Measurements from ENCODE around the gene INMT.

GRCh38 chr7:30797176-30798040, 45.5 kb downstream of the INMT start:
- TF ChIP-seq CTCF (IDR thresholded peaks at IDR 0.05 in 2 of 3, conservative IDR thresholded peaks at IDR 0.05 in 1 of 3; ENCODE audit: control insufficient read depth in 2 of 3, extremely low read depth in 1 of 3, insufficient read depth in 1 of 3, low read depth in 3 of 3, low read length in 3 of 3) (no peak), MTA2 (IDR thresholded peaks at IDR 0.05; ENCODE audit: low read depth) (no peak), PKNOX1 (IDR thresholded peaks at IDR 0.05) (no peak), MTA3 (IDR thresholded peaks at IDR 0.05; ENCODE audit: borderline replicate concordance, low read length) (no peak), DPF2 (IDR thresholded peaks at IDR 0.05) (no peak), ZNF24 (IDR thresholded peaks at IDR 0.05) (no peak), ZBTB33 (IDR thresholded peaks at IDR 0.05) (no peak), E4F1 (IDR thresholded peaks at IDR 0.05; ENCODE audit: borderline replicate concordance, partially characterized antibody) (no peak), RAD21 (IDR thresholded peaks at IDR 0.05; ENCODE audit: insufficient read depth, low read depth, low read length) (no peak)
